CD4-positive, alpha-beta T cell (primary cell): ENCODE measurements around the gene KDSR. TPM values are rescaled to one million over a fixed set of nuclear protein-coding genes. Genes with fewer than 3 reads are reported as not detected.

ENCODE experiments used
- ATAC-seq: fragments of 200-7000 bp; cut with Tn5 transposase; one replicate; pipeline ENCODE4 v1.10.0; 2022; ENCODE audit warnings: mild to moderate bottlenecking; ENCODE audit not compliant: poor library complexity
- CTCF ChIA-PET: fragments of 350-600 bp; sonication (Branson Sonifier 250); formaldehyde crosslinking; loops from one replicate; lab custom pipeline; 2021; ENCODE audit warnings: antibody characterized with exemption, inconsistent platforms; lab: Charles Lee
- POLR2A ChIA-PET: fragments of 350-600 bp; sonication (Branson Sonifier 250); formaldehyde crosslinking; loops from one replicate; lab custom pipeline; 2021; ENCODE audit warnings: antibody characterized with exemption, inconsistent platforms; lab: Charles Lee
- DNase-seq, 14 experiments: peaks; one replicate each; pipeline ENCODE4 v3.0.0-alpha.2; 2013 to 2020; ENCODE audit warnings: mixed read lengths in 2 of 14
- H3K27ac ChIP-seq, 2 donors: one replicate each; pipeline versions ENCODE4 v1.5.1 to v1.7.0; 2013; ENCODE audit warnings: low read length in 2 of 2, low read depth in 1 of 2, mild to moderate bottlenecking in 1 of 2
- H3K27me3 ChIP-seq, 2 experiments: 1 replicate in 1 of 2; 2 replicates in 1 of 2; pipeline versions ENCODE4 v1.6.1 to v1.7.0; 2013; ENCODE audit warnings: low read length in 2 of 2, control low read depth in 1 of 2, mild to moderate bottlenecking in 1 of 2, moderate library complexity in 1 of 2; ENCODE audit not compliant: insufficient read depth in 2 of 2, control insufficient read depth in 1 of 2
- H3K36me3 ChIP-seq: one replicate; pipeline ENCODE4 v1.6.1; 2013; ENCODE audit warnings: low read length, control low read depth; ENCODE audit not compliant: insufficient read depth
- H3K4me1 ChIP-seq: one replicate; pipeline ENCODE4 v1.6.1; 2013; ENCODE audit warnings: low read length, control low read depth; ENCODE audit not compliant: insufficient read depth
- H3K4me3 ChIP-seq: one replicate; pipeline ENCODE4 v1.5.1; 2013; ENCODE audit warnings: mild to moderate bottlenecking, low read length, moderate library complexity
- H3K9me3 ChIP-seq, 2 experiments: 1 replicate in 1 of 2; 2 replicates in 1 of 2; pipeline versions ENCODE4 v1.6.1 to v1.7.0; 2013; ENCODE audit warnings: low read length in 2 of 2, mild to moderate bottlenecking in 2 of 2, control low read depth in 1 of 2, moderate library complexity in 1 of 2; ENCODE audit not compliant: control insufficient read depth in 1 of 2, insufficient read depth in 1 of 2
- H3K27ac Mint-ChIP-seq: one replicate; pipeline ENCODE4 v1.8.0; 2020; ENCODE audit warnings: mixed read lengths
- H3K27me3 Mint-ChIP-seq: one replicate; pipeline ENCODE4 v1.8.0; 2021; ENCODE audit warnings: mixed read lengths
- H3K36me3 Mint-ChIP-seq: one replicate; pipeline ENCODE4 v1.8.0; 2021; ENCODE audit warnings: low read depth, mixed read lengths
- H3K4me1 Mint-ChIP-seq: one replicate; pipeline ENCODE4 v1.8.0; 2021; ENCODE audit warnings: low read depth, mixed read lengths
- H3K4me3 Mint-ChIP-seq: one replicate; pipeline ENCODE4 v1.8.0; 2020; ENCODE audit warnings: mild to moderate bottlenecking, mixed read lengths
- H3K9me3 Mint-ChIP-seq: one replicate; pipeline ENCODE4 v1.8.0; 2020; ENCODE audit warnings: mixed read lengths
- CTCF ChIP-seq: fragments of 200-600 bp; IDR thresholded peaks from one replicate; pipeline ENCODE4 v1.8.0; 2022; ENCODE audit warnings: antibody characterized with exemption, mild to moderate bottlenecking
- intact Hi-C, 2 experiments: fragments of 100-400 bp; cut with DNase I in 1 of 2; cut with micrococcal nuclease in 1 of 2; formaldehyde crosslinking; loops; one replicate each; pipeline versions ENCODE4 v1.15.1 to v1.9.0; 2023 to 2025; cut with DNase I, micrococcal nuclease
- total RNA-seq, 174 experiments: library from RNA in 2 of 174; stranded (reverse) in 2 of 174; gene quantifications; one replicate each; pipeline ENCODE4 v1.2.3 and lab custom pipeline; 2021 to 2026

KDSR gene
- total RNA-seq, 2 experiments from 2014 or later: 21.1 to 23.5 TPM

DNA sequence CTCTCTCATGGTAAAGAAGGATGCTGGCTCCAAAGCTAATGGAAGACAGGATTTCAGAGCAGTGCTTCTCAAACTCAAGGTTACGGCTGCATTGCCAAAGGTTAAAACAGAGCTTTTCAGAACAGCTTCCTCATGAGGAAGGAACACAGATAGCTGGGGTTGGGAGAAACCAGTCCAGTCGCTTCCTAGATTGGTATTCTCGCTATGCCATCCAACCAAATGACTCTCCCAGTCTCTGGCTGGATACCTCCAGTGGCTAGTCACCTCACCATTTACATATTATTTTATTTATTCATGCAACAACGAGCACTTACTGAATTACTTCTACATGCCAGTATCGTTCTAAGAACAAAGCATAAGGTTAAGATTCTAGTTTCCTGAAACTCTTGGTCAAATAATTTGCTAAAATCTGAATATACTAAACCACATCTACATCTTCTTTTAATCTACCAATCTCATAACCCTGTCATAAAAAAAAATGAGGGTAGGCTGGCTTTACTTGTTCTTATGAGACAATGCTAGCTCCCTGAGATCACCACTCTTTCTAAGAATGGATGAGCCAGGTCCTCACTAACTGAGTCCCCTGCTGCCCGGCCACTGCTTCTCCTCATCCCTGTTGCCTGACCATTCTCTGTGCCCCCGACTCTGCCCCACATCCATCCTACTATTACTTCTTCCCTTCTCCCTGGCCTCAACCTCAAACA lies 20.4 kb downstream of the KDSR start:
- peaks cover 85% of the 10 kb centered on the region for H3K36me3 Mint-ChIP-seq
- no peak for ATAC-seq
- no peaks in the 10 kb centered on the region for H3K4me1 ChIP-seq
- peaks cover 86% of the 10 kb centered on the region for H3K36me3 ChIP-seq
- no peaks in the 10 kb centered on the region for H3K27me3 ChIP-seq
- H3K9me3 Mint-ChIP-seq: no peaks in the 10 kb centered on the region
- intact Hi-C loops: loop anchor here in 1 of 2 experiments (2.0 kb wide), 1 partner anchor 20 kb away; no protein-coding TSS in a partner anchor
- H3K27ac ChIP-seq: no peak overlapping the region
- no peaks in the 10 kb centered on the region for H3K27me3 Mint-ChIP-seq
- no peak for TF ChIP-seq CTCF
- CTCF ChIA-PET: no interaction called here
- no peak overlapping the region for H3K27ac Mint-ChIP-seq
- no peak overlapping the region for H3K4me3 ChIP-seq
- POLR2A ChIA-PET: no interaction called here
- no peak overlapping the region for H3K4me3 Mint-ChIP-seq
- no peaks in the 10 kb centered on the region for H3K9me3 ChIP-seq
- no peak for DNase-seq
- no peaks in the 10 kb centered on the region for H3K4me1 Mint-ChIP-seq

- Histone ChIP-seq H3K27me3 (no peaks in the 10 kb centered on the region), H3K36me3 (peaks cover 86% of the 10 kb centered on the region), H3K27ac (no peak overlapping the region), H3K4me3 (no peak overlapping the region), H3K9me3 (no peaks in the 10 kb centered on the region), H3K4me1 (no peaks in the 10 kb centered on the region)
- Mint-ChIP-seq H3K27ac (no peak overlapping the region), H3K27me3 (no peaks in the 10 kb centered on the region), H3K4me3 (no peak overlapping the region), H3K4me1 (no peaks in the 10 kb centered on the region), H3K9me3 (no peaks in the 10 kb centered on the region), H3K36me3 (peaks cover 86% of the 10 kb centered on the region)
- no peak for DNase-seq
- no peak for TF ChIP-seq CTCF
- ChIA-PET CTCF (no interaction called here), POLR2A (no interaction called here)
- no peak for ATAC-seq
- intact Hi-C loops: loop anchor here in 1 of 2 experiments (2.0 kb wide), 1 partner anchor 19 kb away; no protein-coding TSS in a partner anchor
These were observed 21.0 kb downstream of the KDSR start for GRCh38 chr18:63346031-63346430.

DNA sequence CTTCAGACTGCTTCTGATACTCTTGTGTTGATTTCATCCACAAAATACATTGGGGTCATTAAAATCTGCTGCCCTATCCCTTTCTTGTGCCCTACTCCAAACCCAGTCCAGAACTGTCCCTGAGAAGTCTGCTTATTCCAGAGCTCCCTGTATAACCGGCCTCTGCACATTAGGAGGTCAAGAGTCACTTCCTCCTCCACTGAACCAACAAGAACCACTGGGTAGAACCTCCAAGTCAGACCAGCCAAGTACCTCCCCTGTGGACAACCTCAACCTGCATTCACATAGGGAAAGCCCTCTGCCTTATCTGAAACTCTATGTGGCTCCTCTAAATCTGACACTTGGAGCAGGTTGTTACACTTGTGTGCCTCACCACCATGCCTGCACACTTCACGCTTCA lies 22.1 kb downstream of the KDSR start:
- CTCF ChIA-PET: no interaction called here
- POLR2A ChIA-PET: no interaction called here
- H3K4me1 ChIP-seq: no peaks in the 10 kb centered on the region
- no peak overlapping the region for H3K4me3 ChIP-seq
- Mint-ChIP-seq H3K27ac (no peak overlapping the region), H3K27me3 (no peaks in the 10 kb centered on the region), H3K4me3 (no peak overlapping the region), H3K4me1 (no peaks in the 10 kb centered on the region), H3K9me3 (no peaks in the 10 kb centered on the region), H3K36me3 (peaks cover 88% of the 10 kb centered on the region)
- ATAC-seq: no peak
- no peak for DNase-seq
- no peaks in the 10 kb centered on the region for H3K9me3 ChIP-seq
- peaks cover 81% of the 10 kb centered on the region for H3K36me3 ChIP-seq
- intact Hi-C loops: loop anchor here in 1 of 2 experiments (5.0 kb wide), 1 partner anchor 328 kb away; no protein-coding TSS in a partner anchor
- no peaks in the 10 kb centered on the region for H3K27me3 ChIP-seq
- no peak overlapping the region for H3K27ac ChIP-seq
- TF ChIP-seq CTCF: no peak
